GM18907 (cell line): Measurements from ENCODE around the gene TCHHL1.
"Not testable (repeated sequence)": the region's sequence is repeated elsewhere in the genome, so short reads cannot be mapped to it uniquely, and the experiment has no call there.

Source experiments
- ATAC-seq: cut with Tn5 transposase; IDR thresholded peaks from one replicate; pipeline ENCODE4 v1.9.1; 2021; ENCODE audit warnings: mild to moderate bottlenecking, moderate library complexity; ENCODE audit not compliant: unreplicated experiment

The TCHHL1 gene

GRCh38 chr1:152096931-152097330 is 8.1 kb upstream of the TCHHL1 start:
- ATAC-seq: no peak

DNA sequence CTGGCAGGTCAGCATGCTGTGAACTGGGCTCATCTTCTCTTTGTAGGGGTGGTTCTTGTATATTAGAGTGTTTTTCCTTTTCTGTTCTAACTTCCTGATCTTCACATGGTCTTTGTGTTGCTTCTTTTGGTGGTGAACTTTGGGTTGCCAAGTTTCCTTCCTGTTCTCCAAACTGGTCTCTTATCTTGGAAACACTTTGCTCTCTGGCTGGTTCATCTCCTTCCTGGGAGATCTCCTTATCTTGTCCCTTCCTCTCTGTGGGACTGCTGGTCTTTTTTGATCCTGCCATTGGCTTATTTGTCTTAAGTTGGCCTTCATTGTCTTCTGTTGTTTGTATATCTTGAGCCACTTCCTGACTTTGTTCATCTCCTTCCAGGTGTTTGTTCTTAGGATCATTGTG is 2.1 kb downstream of the TCHHL1 start:
- no peak for ATAC-seq

DNA sequence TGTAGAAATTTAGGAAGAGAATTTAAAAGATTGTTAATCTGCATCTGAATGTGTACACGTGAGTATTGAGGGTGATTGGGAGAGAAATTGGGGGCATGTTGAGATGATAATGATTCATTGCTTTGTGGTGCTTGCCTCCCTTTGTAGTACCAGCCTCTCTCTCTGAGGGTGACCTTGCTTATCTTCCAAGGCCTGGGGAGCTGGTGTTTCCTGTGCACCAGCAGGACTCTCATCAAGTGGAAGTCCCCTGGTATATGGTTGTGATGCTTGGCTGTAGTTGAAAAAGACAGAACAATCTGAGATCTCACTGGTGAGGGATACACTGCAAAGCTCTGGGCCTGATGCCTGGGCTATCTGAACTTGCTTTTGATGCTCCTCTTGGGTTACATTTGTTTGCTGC is 4.0 kb downstream of the TCHHL1 start:
- no peak for ATAC-seq

- not testable (repeated sequence) for ATAC-seq
Observed at GRCh38 chr1:152081026-152081425, 7.8 kb downstream of the TCHHL1 start.

DNA sequence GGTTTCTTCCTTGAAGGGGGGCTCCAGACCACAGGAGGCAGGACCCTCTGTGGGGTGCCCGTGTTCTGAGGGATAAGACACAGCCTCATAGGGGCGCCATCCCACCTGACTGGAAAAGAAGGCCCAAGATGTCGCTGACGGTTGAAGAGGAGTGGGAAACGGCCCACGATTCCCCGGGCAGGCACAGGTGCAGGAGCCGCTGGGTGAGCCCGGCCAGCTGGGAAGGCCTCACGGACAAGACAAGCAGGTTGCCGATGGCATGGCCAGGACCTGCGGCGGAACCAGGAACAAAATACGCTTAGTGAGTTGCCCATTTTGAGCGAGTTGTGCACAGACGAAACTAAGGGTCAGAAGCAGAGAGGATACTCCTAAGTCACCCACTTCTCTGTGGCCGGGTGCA is 8.4 kb downstream of the TCHHL1 start:
- not testable (repeated sequence) for ATAC-seq

DNA sequence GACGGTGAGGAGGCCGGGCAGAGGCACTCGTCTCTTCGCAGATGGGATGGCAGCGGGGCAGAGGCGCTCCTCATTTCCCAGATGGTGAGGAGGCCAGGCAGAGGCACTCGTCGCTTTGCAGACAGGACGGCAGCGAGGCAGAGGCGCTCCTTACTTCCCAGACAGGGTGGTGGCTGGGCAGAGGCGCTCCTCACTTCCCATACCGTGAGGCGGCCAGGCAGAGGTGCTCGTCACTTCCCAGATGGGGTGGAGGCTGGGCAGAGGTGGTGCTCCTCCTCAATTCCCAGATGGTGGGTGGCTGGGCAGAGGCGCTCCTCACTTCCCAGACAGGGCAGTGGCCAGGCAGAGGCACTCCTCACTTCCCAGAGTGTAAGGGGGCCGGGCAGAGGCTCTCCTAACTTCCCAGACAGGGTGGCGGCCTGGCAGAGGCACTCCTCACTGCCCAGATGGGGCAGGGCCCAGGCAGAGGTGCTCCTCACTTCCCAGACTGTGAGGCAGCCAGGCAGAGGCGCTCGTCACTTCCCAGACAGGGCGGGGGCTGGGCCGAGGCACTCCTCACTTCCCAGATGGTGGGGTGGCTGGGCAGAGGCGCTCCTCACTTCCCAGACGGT is 9.9 kb downstream of the TCHHL1 start:
- no peak for ATAC-seq

GRCh38 chr1:152072311-152072710 is 16.6 kb downstream of the TCHHL1 start:
- no peak for ATAC-seq

DNA sequence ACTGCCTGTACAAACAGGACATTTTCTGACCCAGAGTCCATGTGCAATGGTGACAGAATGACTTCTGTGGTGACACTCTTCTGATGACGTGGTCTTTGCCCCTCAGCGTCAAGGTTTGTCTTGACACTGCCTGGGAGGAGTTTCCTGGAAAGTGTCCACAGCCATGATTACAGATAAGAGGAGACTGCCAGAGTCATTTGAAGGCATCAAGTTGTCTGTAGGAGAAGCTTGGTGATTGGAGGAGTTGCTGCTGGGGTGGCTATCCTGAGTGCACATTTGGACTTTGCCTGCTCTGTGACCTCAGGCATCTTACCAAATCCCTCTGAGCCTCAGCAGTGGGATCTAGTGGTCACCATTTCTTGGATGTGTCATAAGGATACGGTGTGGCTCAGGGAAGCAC is 17.7 kb downstream of the TCHHL1 start:
- ATAC-seq: no peak

GRCh38 chr1:152067929-152068328 is 20.9 kb downstream of the TCHHL1 start:
- no peak for ATAC-seq

DNA sequence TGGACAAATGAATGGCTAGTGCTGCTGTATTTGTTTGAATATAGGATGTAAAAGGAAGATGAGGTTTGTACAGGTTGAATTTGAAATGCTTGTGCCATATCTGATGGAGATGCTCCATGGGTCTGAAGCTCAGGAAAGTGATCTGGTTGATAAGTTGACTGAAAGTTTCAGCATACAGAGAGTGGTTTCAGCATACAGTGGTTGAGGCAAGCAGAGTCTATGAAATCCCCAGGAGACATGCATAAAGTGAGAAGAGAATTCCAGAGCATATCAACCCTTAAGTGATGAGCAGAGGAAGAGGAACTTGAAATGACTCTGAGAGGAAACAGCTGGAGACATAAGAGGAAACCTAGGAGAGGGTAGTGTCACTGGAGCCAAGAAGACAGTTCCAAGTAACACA is 21.7 kb downstream of the TCHHL1 start:
- ATAC-seq: no peak

GRCh38 chr1:152061952-152062351 is 26.9 kb downstream of the TCHHL1 start:
- no peak for ATAC-seq

GRCh38 chr1:152053375-152053774 is 35.5 kb downstream of the TCHHL1 start:
- no peak for ATAC-seq

DNA sequence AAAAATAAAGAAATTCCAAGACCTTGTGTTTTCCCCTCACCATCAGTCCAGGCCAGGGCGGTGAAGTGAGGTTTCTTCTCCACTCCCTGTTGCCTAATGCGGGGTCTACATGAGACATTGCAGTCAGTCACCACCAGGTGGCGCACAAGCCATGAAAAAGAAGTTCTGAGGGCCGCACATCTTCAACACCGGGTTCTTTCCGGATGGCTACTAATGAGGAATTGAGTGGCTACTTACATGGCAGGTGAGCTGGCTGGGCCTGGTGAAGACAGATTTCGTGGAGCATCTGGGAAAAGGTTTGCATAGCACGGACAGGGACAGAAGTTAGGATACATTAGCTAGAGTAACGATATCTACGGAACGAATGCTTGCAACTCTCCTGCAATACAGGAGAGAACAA is 36.3 kb downstream of the TCHHL1 start:
- no peak for ATAC-seq

- ATAC-seq: no peak
Observed at GRCh38 chr1:152050886-152051675, 37.8 kb downstream of the TCHHL1 start.

- ATAC-seq: no peak
Observed at GRCh38 chr1:152049291-152050083, 39.4 kb downstream of the TCHHL1 start.

GRCh38 chr1:152048416-152049009 is 40.4 kb downstream of the TCHHL1 start:
- peak; percentile 41 for ATAC-seq

- ATAC-seq: peak; percentile 98
Observed at GRCh38 chr1:152047730-152048415, 41.0 kb downstream of the TCHHL1 start.

GRCh38 chr1:152047413-152047729 is 41.5 kb downstream of the TCHHL1 start:
- ATAC-seq: no peak

- ATAC-seq: no peak
Observed at GRCh38 chr1:152044386-152044785, 44.5 kb downstream of the TCHHL1 start.

GRCh38 chr1:152043870-152044269 is 45.0 kb downstream of the TCHHL1 start:
- ATAC-seq: no peak

DNA sequence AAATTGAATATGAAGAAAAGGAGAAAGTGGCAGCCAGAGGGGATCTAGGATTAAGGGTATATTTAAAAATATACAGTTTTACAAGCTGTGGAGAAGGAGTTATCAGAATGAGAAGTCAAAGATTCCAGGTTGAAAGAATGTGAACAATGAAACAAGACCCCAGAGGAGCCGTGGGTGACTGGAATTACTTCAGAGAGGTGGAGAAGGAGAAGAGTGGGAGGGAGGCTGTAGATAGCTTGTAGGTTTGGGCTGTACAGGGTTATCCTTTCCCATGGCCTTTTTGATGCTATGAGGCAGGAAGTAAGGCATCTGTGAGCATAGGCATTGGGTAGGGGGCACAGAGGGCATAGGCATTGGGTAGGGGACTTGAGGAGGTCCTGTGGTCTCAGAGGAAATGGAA is 46.8 kb downstream of the TCHHL1 start:
- ATAC-seq: no peak
